Esophagus mucosa (tissue), 1 donor: ENCODE results near the gene PRRC2B. TPM values are rescaled to one million over a fixed set of nuclear protein-coding genes. Genes with fewer than 3 reads are reported as not detected.

Experiments used
- ATAC-seq: fragments of 200-7000 bp; cut with Tn5 transposase; one replicate; pipeline ENCODE4 v1.9.1; 2020
- total RNA-seq: library from RNA; stranded (reverse); gene quantifications from one replicate; pipeline ENCODE4 v1.2.4, GENCODE V29; 2023
- donor health status: DM: yes; HTN: yes; CAD: no.

PRRC2B gene
- total RNA-seq, 1 donor from 2014 or later = 82.9 TPM

GRCh38 chr9:131521203-131521602 is 127.3 kb downstream of the PRRC2B start:
- no peak for ATAC-seq

GRCh38 chr9:131521822-131522221 is 127.9 kb downstream of the PRRC2B start:
- ATAC-seq = no peak

DNA sequence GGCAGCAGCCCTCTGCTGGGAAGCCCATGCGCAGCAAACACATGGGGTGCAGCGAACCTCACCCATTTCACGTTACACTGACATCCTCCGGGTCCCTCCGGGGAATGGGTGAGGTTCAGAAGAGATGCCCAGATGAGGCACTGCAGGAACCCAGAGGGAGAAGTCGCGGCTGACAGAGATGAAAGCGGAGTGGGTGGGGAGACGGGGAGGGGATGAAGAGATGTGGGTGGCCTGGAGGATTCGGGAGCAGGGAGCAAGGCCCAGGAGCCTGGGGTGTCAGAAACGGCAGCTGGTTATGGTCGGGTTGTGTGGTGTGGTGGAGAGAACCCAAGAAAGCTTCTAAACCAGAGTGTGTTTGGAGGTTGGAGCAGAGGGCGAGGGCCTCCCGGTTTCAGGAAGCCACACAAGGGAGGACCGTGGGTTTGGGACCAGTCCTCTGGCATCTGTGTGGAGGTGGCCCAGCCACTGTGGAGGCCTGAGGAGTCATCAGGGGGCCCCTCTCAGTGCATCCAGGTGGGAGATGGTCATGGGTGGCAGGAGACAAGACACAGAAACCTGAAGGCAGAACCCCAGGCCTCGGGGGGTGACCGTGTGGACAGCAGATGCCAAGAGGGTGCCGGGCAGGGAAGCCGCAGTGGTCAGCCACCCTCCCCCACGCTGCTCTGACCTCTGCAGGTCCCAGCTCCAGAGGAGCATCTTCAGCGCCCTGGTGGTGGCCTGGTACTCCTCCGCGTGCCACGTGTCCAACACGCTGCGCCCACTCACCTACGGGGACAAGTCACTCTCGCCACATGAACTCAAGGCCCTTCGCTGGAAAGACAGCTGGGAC is 128.6 kb downstream of the PRRC2B start:
- ATAC-seq = no peak

- no peak for ATAC-seq
These were observed 129.2 kb downstream of the PRRC2B start for GRCh38 chr9:131523086-131523388.

DNA sequence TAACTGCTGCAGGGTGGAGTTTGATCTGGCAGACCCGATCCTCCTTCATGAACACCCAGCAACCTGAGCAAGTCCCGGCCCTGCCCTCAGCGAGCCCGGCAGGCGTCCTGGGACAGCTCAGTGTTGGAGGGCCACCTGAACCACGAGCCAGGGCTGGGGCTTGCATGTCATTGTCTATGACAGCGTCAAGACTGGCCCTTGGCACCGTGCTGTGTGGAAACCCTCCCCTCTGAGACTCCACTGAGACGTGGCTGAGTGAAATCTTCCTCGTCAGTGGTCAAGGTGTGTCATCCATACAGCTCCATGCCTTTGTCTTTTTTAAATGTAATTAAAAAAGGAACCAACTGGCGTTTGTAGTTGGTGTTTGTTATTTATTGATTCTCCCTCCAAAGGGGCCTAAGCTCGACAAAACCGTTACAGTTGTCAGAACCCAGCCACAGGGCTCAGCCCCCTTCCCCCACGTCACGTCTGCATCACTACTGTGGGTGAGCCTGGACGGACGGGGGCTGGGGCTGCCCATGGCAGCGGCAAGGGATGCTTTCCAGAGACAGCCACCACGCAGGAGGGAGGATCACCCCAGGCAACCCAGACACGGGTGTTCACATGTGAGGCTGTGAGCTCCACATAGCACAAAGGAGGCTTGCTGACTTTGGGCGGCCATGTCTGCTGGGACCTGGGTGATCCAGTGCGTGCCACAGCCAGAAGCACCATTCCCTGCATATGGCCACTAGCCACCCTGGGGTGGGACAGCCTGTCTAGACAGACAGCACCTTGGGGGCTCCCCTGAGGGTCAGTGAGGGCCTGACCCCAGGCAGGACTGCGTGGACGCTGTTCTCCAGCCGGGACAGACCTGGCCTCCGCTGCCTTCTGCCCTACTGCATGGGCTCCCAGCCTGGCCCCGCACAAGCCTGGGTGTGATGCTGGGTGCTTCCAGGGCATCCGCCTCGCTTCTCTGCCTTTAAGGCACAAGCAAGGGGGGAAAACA is 129.9 kb downstream of the PRRC2B start:
- no peak for ATAC-seq

DNA sequence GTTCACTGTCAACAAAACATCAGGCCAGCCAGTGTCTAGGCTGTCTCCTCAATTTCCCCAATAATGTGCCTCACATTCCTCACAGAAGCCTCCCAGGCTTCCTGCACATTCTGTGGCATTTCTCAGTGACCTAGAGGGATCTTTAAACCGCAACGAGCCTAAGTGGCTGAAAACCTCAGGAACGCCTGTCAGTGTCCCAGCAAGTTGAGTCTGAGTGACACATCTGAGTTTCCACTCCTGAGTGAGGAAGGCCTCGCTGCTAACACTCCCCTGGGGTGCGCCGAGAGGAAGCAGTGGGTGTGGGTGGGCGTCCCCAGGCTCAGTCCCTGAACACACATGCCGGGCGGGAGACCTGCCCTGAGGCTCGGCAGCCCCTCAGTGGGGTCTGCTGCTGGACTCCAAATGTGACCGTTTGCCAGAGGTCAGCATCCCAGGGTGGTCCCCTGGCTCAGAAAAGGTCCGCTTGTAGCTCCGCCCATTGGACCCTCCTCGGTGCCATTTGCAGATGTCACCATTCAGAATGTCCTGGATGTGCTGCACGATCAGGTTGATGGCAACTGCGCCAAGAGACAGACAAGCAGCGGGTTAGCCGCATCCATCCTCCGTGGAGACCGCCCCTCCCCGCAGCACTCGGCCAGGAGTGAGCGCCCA is 130.9 kb downstream of the PRRC2B start:
- ATAC-seq = no peak

DNA sequence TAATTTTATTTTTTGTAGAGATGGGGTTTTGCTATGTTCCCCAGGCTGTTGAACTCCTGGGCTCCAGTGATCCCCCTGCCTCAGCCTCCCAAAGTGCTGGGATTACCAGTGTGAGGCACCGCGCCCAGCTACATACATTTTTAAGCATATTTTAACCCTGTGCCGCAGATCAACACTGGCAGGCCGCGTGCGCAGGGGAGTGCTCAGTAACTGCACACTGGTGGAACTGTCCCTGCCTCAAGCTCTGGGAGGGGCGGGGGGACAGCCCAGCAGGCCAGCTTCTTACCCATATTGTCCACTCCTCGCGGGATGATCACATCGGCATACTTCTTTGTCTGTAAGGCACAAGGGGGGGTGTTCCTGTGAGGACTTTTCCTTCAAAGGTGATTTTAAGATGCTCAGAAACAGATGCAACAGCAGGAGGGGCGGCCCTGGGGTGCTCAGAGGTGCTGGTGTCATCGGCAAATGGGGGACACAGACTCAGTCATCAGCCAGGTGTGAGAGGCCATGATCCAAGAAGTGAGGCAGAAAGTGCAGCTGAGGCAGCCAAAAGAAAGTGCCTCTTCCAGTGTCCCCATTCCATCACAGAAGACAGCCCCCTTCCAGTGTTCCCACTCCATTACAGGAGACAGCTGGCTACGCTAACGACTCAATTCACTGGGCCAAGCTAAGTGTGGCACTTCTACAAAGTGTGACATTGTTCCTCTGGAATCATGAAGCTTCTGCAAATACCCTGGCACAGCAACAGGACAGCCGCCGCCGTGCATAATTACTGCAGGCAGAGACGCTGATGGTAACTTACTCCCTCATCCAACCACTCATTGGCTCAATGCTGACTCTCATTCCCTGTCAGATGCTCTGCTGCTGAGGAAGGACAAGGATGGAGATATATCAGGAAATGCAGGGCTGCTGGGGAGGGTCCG is 132.0 kb downstream of the PRRC2B start:
- no peak for ATAC-seq

DNA sequence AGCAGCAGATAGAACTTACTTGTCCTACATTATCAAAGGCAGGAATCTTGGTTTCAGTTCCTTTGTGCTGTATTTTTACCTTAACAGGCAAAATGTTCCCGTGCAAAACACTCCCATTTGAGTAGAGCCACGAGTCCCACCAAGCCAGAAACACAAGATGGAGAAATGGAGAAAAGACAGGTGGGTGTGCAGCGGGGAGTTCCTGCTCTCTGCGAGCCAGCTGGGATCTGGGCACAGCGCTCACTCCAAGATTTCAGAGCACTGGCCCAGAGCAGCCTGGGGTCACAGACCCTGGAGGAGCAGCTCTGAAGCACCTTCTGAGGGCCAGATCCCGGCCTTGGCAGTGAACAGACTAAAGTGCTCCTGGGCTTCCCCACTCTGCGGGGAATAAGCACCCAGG is 134.3 kb downstream of the PRRC2B start:
- no peak for ATAC-seq

DNA sequence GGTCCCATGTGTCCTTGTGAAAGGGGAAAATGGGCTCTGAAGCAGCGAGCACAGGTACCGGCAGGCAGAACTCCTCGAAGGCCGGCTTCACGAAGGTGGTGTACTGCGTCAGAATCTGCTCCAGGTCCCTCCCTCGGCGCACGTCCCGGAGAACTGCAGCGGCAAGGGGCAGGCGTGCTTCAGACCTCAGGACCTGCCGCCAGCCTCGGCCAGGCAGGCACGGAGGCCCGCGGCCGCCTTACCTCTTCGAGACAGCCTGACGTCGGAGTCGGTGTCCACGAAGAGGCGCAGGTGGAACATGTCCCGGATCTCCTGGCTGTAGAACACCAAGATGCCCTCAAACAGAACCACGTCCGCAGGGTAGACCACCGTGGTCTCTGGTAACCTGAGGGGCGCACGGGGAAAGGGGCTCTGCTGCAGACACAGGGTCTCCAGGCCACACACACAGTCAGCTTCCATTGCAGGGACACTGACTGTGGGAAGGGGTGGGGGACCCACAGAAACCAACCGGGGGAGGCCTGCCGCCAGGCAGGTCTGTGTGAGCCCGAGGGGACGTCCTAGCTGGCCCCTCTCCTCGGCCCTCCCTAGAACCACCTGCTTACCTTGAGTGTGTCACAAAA is 135.1 kb downstream of the PRRC2B start:
- ATAC-seq = no peak

GRCh38 chr9:131529597-131530545 is 136.0 kb downstream of the PRRC2B start:
- ATAC-seq = no peak

DNA sequence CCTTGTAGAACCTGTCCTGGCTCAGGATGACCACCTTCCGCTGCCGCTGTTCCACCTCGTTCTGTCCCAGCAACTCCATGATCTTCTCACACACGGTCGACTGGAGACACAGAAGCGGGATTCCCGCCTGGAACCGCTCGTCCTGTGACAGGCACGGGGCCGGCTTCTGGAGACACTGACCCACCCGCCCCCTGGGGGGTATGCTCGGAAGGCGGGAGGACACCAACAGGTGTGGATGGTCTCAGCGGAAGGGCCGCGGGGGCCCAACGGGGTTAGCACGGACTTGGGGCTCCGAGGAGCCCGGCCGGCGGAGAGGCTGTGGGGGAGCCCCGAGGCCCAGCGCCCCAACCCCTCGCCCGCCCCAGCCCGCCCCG is 136.6 kb downstream of the PRRC2B start:
- peak; percentile 19 for ATAC-seq

- ATAC-seq = peak; percentile 96
These were observed 137.3 kb downstream of the PRRC2B start, which contains the start of gene UCK1 for GRCh38 chr9:131530920-131531832. Gene UCK1, minus strand, starts transcription at chr9:131531263. Its CDS starts 89 bp downstream, at chr9:131531174.

GRCh38 chr9:131534721-131535237 is 140.9 kb downstream of the PRRC2B start:
- no peak for ATAC-seq

DNA sequence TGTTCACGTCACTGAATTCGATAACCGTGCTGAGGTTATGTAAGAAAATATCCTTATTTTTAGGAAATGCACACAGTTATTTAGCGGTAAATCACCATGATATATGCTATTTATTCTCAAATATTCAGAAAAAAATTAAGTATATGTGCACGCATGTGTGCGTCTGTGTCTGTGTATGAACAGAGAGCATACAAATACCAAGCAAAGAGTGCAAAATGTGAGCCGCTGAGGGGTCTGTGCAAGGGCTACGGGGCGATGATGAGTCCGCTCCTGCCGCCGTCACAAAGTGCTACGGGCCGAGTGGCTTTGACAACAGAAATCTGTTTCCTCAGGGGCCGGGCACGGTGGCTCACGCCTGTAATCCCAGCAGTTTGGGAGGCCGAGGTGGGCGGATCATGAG is 144.1 kb downstream of the PRRC2B start:
- no peak for ATAC-seq

- no peak for ATAC-seq
These were observed 145.5 kb downstream of the PRRC2B start for GRCh38 chr9:131539223-131539923.

DNA sequence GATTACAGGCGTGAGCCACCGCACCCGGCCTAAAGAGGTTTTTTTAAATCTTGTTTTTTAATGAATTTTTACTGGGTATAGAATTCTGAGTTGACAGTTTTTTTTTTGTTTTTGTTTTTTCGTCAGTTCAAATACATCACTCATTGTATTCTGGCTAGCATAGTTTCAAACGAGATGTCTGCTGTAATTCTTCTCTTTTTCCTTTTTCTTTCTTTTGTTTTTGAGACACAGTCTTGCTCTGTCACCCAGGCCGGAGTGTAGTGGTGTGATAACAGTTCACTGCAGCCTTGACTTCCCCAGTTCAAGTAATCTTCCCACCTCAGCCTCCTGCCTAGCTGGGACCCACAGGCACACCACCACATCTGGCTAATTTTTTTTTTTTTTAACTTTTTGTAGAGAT is 149.3 kb downstream of the PRRC2B start:
- no peak for ATAC-seq

DNA sequence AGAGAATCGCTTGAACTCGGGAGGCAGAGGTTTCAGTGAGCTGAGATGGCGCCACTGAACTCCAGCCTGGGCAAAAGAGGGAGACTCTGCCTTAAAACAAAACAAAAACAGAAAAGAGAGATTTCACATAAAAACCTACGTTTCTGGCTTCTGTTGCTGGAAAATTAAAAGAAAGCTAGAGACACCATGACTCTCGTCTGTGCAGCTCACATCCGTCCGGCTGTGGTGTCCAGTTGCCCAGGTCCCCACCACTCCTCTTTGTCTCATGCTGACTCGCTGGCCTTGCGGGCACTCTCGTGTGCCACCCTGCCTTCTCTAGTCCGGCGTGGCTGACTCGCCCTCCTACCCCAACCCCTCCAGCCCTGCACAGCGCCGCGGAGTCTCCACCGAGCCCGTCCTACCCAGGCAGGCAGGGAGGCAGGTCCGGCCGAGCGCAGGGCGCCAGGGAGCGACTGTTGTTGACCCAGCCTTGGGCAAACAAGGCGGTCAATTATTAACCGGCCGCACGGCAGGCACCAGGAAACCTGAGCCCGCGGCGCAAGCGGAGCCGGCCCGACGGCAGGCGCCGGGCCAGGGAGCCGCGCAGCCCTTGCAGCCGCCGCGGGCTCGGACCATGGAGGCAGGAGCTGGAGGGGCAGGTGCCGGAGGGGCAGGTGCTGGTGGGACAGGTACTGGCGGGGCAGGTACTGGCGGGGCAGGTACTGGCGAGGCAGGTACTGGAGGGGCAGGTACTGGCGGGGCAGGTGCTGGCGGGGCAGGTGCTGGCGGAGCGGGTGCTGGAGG is 151.3 kb downstream of the PRRC2B start, which contains the start of gene PRRT1B:
Gene PRRT1B (plus strand): TSS at position 521 of the 783 bp plus-strand sequence. CDS start 93 bp downstream, at position 614.
- peak; percentile 55 for ATAC-seq
